K562 (cell line): Measurements from ENCODE around the gene CNPY3. TPM values are rescaled to one million over a fixed set of nuclear protein-coding genes. Genes with fewer than 3 reads are reported as not detected.
A peak's percentile ranks its signal among the peaks of the same experiment; 100 is the strongest.

Source experiments
- CAMTA2 ChIP-seq: fragments of 250-450 bp; sonication (Bioruptor Pico); conservative IDR thresholded peaks from 2 replicates; pipeline ENCODE4 v1.5.1; 2022
- E2F8 ChIP-seq: fragments of 450-650 bp; IDR thresholded peaks from 2 replicates; pipeline ENCODE4 v1.7.1; 2018; ENCODE audit warnings: mild to moderate bottlenecking, low read depth; ENCODE audit not compliant: partially characterized antibody
- MECOM ChIP-seq: fragments of 250-450 bp; sonication (Bioruptor Pico); IDR thresholded peaks from 2 replicates; pipeline ENCODE4 v1.8.0; 2022; ENCODE audit warnings: inconsistent platforms
- MEF2D ChIP-seq: conservative IDR thresholded peaks from 2 replicates; pipeline ENCODE4 v1.6.1; 2016; ENCODE audit warnings: low read depth, missing genetic modification characterization, missing compliant biosample characterization
- RREB1 ChIP-seq: fragments of 250-450 bp; sonication (Bioruptor Pico); IDR thresholded peaks from 2 replicates; pipeline ENCODE4 v1.4.0; 2020
- ZBTB40 ChIP-seq, 2 experiments: fragments of 450-650 bp in 1 of 2; sonication (generic) in 1 of 2; formaldehyde crosslinking in 1 of 2; IDR thresholded peaks; 2 replicates each; pipeline versions ENCODE4 v1.7.1 to v1.9.0; 2016 to 2022; ENCODE audit warnings: inconsistent platforms in 1 of 2, mild to moderate bottlenecking in 1 of 2, missing genetic modification reagents in 1 of 2
- polyA plus RNA-seq, 8 experiments: library from polyadenylated mRNA; depleted of rRNA in 4 of 8; stranded (reverse) in 5 of 8; unstranded in 3 of 8; fragments of >200 nt; fragmentation: Nextera tagmentation in 2 of 8; fragmentation: Illumina TruSeq in 1 of 8; extraction: Ambion mirVana in 2 of 8; extraction: Trizol in 1 of 8; gene quantifications; 2 replicates each; pipeline versions ENCODE4 v1.2.1 to v1.2.3, GENCODE V29; 2011 to 2014; ENCODE audit warnings: inconsistent platforms in 1 of 8, missing spikeins in 1 of 8
- total RNA-seq, 7 experiments: library from RNA; depleted of rRNA in 6 of 7; stranded (reverse); fragments of >200 nt in 6 of 7; fragmentation: Illumina TruSeq in 2 of 7; extraction: Trizol in 2 of 7; gene quantifications; 2 replicates each; pipeline versions ENCODE4 v1.2.1 to v1.2.3, GENCODE V29; 2011 to 2021; ENCODE audit warnings: low replicate concordance in 1 of 7

The CNPY3 gene
- total and polyA plus RNA-seq, 9 of the 15 experiments (the other 6 are each of a cell fraction or from before 2014, with no cell fraction given) = 2.4 to 37.4 (median 21.2) TPM

GRCh38 chr6:42928986-42929820 lies at the start of gene CNPY3 (continued):
- TF ChIP-seq E2F8 (peak; percentile 84), MEF2D (tag) (no peak), RREB1 (CRISPR knock-in tag) (0 out of 2 replicates have a peak, but pooled peaks have one; percentile 23), CAMTA2 (0 out of 2 replicates have a peak, but pooled peaks have one; percentile 15), MECOM (CRISPR knock-in tag) (0 out of 2 replicates have a peak, but pooled peaks have one; percentile 45), ZBTB40 (IDR thresholded peaks at IDR 0.05) (peak; percentile 95), ZBTB40 (CRISPR knock-in tag; IDR thresholded peaks at IDR 0.05) (no peak)
